LNCAP (cell line): ENCODE measurements around the gene SLC31A1.

Source experiments
- TF ChIP-seq, protein P1 (sequence below): fragments of 450-650 bp; IDR thresholded peaks from 2 replicates; pipeline ENCODE4 v1.5.1; 2017; ENCODE audit warnings: mild to moderate bottlenecking

The SLC31A1 gene

DNA sequence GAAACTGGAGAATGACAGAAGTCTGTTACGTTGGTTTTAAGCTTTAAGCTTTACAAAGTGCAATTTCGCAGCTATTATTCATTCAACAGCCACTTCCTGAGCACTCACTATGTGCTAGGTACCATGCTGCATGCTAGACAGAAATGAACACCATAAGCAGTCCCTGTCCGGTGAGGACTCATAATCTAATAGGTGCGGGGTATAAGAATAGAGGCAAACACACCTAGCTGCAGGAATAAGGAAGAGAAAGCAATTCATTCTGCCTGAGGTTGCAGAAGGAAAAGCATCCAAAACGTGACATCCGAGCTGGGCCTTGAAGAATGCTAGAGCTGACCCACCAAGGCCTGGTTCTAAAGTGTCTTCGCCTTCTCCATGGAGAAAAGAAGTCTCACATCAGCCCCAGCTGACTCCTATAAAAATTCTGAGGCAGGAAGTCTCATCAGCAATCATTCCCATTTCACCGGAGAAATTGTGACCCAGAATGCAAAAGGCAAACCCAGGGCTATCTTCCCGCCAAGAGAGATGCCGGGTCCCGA lies 809 bp upstream of the SLC31A1 start:
- TF ChIP-seq, protein P1, sequence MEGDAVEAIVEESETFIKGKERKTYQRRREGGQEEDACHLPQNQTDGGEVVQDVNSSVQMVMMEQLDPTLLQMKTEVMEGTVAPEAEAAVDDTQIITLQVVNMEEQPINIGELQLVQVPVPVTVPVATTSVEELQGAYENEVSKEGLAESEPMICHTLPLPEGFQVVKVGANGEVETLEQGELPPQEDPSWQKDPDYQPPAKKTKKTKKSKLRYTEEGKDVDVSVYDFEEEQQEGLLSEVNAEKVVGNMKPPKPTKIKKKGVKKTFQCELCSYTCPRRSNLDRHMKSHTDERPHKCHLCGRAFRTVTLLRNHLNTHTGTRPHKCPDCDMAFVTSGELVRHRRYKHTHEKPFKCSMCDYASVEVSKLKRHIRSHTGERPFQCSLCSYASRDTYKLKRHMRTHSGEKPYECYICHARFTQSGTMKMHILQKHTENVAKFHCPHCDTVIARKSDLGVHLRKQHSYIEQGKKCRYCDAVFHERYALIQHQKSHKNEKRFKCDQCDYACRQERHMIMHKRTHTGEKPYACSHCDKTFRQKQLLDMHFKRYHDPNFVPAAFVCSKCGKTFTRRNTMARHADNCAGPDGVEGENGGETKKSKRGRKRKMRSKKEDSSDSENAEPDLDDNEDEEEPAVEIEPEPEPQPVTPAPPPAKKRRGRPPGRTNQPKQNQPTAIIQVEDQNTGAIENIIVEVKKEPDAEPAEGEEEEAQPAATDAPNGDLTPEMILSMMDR = no peak

DNA sequence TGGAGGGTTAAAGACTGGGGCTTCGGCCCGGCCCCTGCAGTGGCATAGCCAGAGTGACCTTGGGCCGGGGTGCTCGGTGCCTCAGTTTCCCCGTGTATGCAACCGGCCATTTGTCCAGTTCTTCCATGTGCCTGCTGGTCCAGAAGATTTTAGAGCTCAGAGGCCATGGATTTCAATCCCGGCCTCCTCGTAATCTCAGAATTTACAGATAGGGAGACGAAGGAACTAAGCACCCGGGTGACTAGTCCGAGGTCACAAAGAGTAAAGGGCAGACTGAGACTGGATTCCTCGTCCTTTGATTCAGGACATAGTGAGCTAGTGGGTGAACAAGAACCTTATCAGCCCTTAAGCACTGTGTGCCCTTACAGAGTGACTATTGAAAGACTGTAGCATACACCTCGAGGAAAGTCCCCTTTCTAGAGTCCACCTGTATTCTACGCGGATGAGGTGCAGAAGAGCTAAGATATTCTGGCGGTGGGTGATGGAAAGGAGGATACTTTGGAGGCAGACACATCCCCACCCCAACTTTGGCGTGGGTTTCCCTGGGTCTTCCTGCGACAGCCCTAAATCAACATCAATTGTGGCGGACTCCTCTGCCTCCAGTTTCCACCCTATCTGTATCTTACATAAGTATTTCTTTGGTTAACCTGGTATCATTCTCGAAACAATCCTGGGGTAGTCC lies 597 bp downstream of the SLC31A1 start:
- TF ChIP-seq, protein P1 = no peak

DNA sequence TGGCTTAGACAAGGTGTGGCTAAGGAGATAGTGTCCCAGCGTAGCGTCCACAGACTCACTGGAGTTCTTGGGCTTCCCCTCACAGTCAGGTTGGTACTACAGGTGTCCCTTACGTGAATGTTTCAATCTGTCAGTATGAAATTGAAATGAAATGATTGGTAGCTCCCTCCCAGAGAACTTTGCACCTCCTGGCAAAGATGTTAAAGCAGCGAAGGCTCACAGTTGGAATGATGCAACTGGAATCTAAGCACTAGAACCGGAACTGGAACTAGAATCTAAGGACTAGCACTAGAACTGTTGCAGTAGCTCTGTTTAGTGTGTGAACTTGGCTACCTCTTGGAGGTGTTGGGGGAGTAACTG lies 1.1 kb downstream of the SLC31A1 start:
- TF ChIP-seq, protein P1 = no peak

DNA sequence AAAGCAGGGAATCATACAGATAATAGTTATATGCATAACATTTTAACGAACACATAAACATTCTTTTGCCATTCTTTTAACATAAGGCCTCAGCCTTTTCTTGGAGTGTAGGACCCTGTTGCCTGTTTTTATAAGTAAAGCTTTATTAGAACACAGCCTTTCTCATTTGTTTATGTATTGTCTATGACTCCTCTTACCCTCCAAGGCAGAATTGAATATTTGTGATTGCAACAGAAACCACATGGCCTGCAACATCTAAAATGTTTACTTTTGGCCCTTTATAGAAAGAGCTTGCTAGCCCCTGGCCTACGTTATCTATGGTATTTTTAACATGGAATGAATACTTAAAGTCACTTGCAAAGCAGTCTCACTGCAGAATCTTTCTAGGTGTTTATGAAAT lies 2.6 kb downstream of the SLC31A1 start:
- TF ChIP-seq, protein P1 = no peak

DNA sequence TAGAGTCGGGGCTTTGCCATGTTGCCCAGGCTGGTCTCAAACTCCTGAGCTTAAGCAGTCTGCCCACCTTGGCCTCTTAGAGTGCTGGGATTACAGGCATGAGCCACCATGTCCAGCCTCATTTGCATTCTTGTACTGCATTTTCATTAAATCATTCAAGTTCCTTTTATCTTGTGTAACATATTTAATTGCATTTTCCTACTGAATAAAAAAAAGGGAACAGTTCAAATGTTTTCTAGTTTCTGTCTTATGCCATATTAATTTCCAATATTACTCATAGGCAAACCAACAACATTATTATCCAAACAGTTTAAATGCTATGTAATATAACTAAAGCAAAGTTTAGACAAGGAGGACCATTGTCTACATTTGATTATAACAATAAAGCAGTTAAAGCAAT lies 6.1 kb downstream of the SLC31A1 start:
- TF ChIP-seq, protein P1 = no peak

DNA sequence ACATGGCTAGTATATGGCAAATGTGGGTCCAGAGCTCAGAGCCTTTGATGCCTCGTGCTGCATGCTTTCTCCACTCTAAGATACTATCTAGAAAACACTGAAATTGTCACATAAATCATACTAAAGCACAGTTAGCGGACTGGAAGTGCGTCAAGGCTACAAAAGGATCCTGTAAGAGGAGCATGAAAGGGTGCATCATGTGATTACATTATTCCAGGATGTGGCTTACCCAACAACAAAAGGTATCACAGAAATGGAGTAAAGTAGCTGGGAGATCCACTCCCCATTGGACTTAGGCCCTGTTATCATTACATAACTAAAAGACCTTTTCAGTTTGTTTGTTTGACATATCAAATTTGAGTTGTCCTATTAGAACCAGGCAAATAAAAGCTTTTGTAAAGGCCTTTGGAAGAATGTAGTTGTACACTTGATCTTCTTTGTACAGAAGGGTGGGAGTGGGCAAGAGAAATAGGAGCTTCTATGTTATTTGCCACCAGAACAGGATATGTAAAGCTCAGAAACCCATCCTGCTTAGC lies 6.9 kb downstream of the SLC31A1 start:
- TF ChIP-seq, protein P1 = no peak

DNA sequence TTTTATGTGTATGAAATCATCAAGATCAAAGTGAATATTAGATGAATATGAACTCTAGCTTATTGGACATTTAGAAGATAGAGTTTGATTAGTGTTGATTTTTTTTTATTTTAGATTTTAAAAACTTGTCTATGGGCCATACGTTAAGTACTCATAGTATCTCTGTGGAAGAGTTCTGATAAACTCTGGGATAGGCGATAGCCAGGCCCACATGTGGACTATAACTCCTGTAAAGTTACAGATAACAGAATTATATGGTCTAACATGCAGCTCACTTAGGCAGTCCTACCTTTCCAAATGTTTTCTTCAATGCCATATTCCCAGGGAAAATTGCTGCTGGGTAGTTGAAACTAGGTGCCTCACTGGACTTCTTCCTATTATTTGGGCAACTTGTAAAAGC lies 10.4 kb downstream of the SLC31A1 start:
- TF ChIP-seq, protein P1 = no peak
